Measurements from ENCODE around the gene HIGD1B.

DNA sequence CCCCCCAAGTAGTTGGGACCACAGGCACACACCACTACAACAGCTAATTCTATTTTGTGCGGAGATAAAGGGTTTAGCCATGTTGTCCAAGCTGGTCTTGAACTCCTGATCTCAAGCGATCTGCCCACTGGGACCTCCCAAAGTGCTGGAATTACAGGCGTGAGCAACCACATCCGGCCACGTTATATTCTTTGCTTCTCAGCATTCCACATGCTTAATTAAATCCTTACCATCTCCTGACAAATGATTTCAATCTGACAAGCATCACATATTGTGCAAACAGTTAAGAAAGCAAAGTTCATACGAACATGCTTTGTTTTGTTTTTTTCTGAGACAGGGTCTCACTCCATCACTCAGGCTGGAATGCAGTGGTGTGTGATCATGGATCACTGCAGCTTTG lies 18.2 kb downstream of the HIGD1B start:
- TF ChIP-seq POLR2A (IDR thresholded peaks at IDR 0.05) = no peak
- no peak for TF ChIP-seq CTCF (IDR thresholded peaks at IDR 0.05)

Measured in adrenal gland (tissue), 5 donors.